SK-N-SH (cell line): ENCODE results near the gene ACIN1. TPM values are rescaled to one million over a fixed set of nuclear protein-coding genes. Genes with fewer than 3 reads are reported as not detected.

Source experiments
- CTCF ChIA-PET: fragments of 300-600, 350-600 bp; formaldehyde crosslinking; extraction: SDS; loops from one replicate; lab custom pipeline; 2021; lab: Yijun Ruan, JAX
- POLR2A ChIA-PET: fragments of 350-600 bp; sonication (Branson Sonifier 250); formaldehyde crosslinking; extraction: SDS; loops from one replicate; lab custom pipeline; 2020; ENCODE audit warnings: antibody characterized with exemption, inconsistent platforms; lab: Yijun Ruan, JAX
- DNase-seq: peaks from one replicate; pipeline ENCODE4 v3.0.0; 2012
- H2AFZ ChIP-seq: fragments of 200-600 bp; sonication (generic); 2 replicates; pipeline ENCODE4 v1.8.1; 2016; ENCODE audit warnings: antibody characterized with exemption, mild to moderate bottlenecking, low read depth
- H3F3A ChIP-seq: fragments of 200-600 bp; sonication (generic); replicated peaks from 2 replicates; pipeline ENCODE3; 2016; ENCODE audit warnings: antibody characterized with exemption, mild to moderate bottlenecking; ENCODE audit not compliant: insufficient read depth
- H3K27ac ChIP-seq, 2 experiments: fragments of 200-500 bp in 1 of 2; fragments of 200-600 bp in 1 of 2; sonication (Bioruptor generic) in 1 of 2; sonication (generic), shearing (Covaris generic) in 1 of 2; 2 replicates each; pipeline versions ENCODE4 v1.5.1 to v1.6.1; 2014 to 2016; ENCODE audit warnings: low read depth in 2 of 2, inconsistent platforms in 1 of 2, low read length in 1 of 2, mild to moderate bottlenecking in 1 of 2, mixed read lengths in 1 of 2
- H3K27me3 ChIP-seq: fragments of 200-600 bp; sonication (generic), shearing (Covaris generic); 2 replicates; pipeline ENCODE4 v1.6.1; 2016; ENCODE audit warnings: mixed run types; ENCODE audit not compliant: insufficient read depth
- H3K36me3 ChIP-seq, 2 experiments: fragments of 200-500 bp in 1 of 2; fragments of 200-600 bp in 1 of 2; sonication (Bioruptor generic) in 1 of 2; sonication (generic) in 1 of 2; replicated peaks in 1 of 2; 2 replicates each; pipeline versions ENCODE3 to v1.5.1; 2014 to 2016; ENCODE audit warnings: low read length in 1 of 2, mild to moderate bottlenecking in 1 of 2; ENCODE audit not compliant: insufficient read depth in 2 of 2, control insufficient read depth in 1 of 2
- H3K4me1 ChIP-seq, 2 experiments: fragments of 200-500 bp in 1 of 2; fragments of 200-600 bp in 1 of 2; sonication (Bioruptor generic) in 1 of 2; sonication (generic), shearing (Covaris generic) in 1 of 2; 2 replicates each; pipeline versions ENCODE4 v1.5.1 to v1.6.1; 2014 to 2016; ENCODE audit warnings: low read depth in 1 of 2, low read length in 1 of 2, mixed run types in 1 of 2; ENCODE audit not compliant: insufficient read depth in 2 of 2, control insufficient read depth in 1 of 2
- H3K4me2 ChIP-seq: fragments of 200-600 bp; sonication (generic), shearing (Covaris generic); 2 replicates; pipeline ENCODE4 v1.6.1; 2017; ENCODE audit warnings: mixed run types
- H3K4me3 ChIP-seq, 2 experiments: fragments of 200-500 bp in 1 of 2; fragments of 200-600 bp in 1 of 2; sonication (Bioruptor generic) in 1 of 2; sonication (generic), shearing (Covaris generic) in 1 of 2; 2 replicates each; pipeline versions ENCODE4 v1.5.1 to v1.8.1; 2014 to 2016; ENCODE audit warnings: low read depth in 2 of 2, inconsistent platforms in 1 of 2, low read length in 1 of 2, mild to moderate bottlenecking in 1 of 2, mixed read lengths in 1 of 2, moderate library complexity in 1 of 2
- H3K79me2 ChIP-seq: fragments of 200-600 bp; sonication (generic); 2 replicates; pipeline ENCODE4 v1.8.1; 2017; ENCODE audit warnings: mild to moderate bottlenecking; ENCODE audit not compliant: insufficient read depth
- H3K9ac ChIP-seq: fragments of 200-600 bp; sonication (generic); 2 replicates; pipeline ENCODE4 v1.6.1; 2017; ENCODE audit warnings: mixed run types
- H3K9me2 ChIP-seq: fragments of 200-600 bp; sonication (generic); 2 replicates; pipeline ENCODE4 v1.6.1; 2017; ENCODE audit warnings: mixed run types
- H3K9me3 ChIP-seq: fragments of 200-600 bp; sonication (generic); 2 replicates; pipeline ENCODE4 v1.6.1; 2017; ENCODE audit warnings: mixed run types, mild to moderate bottlenecking, moderate library complexity
- H4K20me1 ChIP-seq: fragments of 200-600 bp; sonication (generic); 2 replicates; pipeline ENCODE4 v1.6.1; 2017; ENCODE audit warnings: mild to moderate bottlenecking, mixed run types; ENCODE audit not compliant: insufficient read depth
- ELF1 ChIP-seq: IDR thresholded peaks from 2 replicates; pipeline ENCODE4 v1.4.0; 2012
- FOSL2 ChIP-seq: IDR thresholded peaks from 2 replicates; pipeline ENCODE4 v1.4.0; 2012; ENCODE audit warnings: low read depth, mild to moderate bottlenecking, moderate library complexity, borderline replicate concordance
- FOXJ3 ChIP-seq: sonication (generic); formaldehyde crosslinking; IDR thresholded peaks from 2 replicates; pipeline ENCODE4 v1.5.1; 2020; ENCODE audit warnings: mild to moderate bottlenecking, missing genetic modification reagents
- GABPA ChIP-seq: IDR thresholded peaks from 2 replicates; pipeline ENCODE4 v1.4.0; 2012; ENCODE audit warnings: low read depth, mild to moderate bottlenecking
- JUND ChIP-seq: IDR thresholded peaks from 2 replicates; pipeline ENCODE4 v1.4.0; 2012
- MXI1 ChIP-seq: IDR thresholded peaks from 2 replicates; pipeline ENCODE4 v1.6.1; 2012; ENCODE audit warnings: mild to moderate bottlenecking, low read depth, low read length, improper control_type of control experiment
- NFIC ChIP-seq: IDR thresholded peaks from 2 replicates; pipeline ENCODE4 v1.4.0; 2012; ENCODE audit warnings: borderline replicate concordance
- POLR2AphosphoS5 ChIP-seq: IDR thresholded peaks from 2 replicates; pipeline ENCODE4 v1.6.1; 2012; ENCODE audit warnings: low read depth, low read length
- RAD21 ChIP-seq: IDR thresholded peaks from 2 replicates; pipeline ENCODE4 v1.6.1; 2012; ENCODE audit warnings: mild to moderate bottlenecking, low read length
- RFX5 ChIP-seq: IDR thresholded peaks from 2 replicates; pipeline ENCODE4 v1.6.1; 2012; ENCODE audit warnings: mild to moderate bottlenecking, improper control_type of control experiment, low read length
- TAF1 ChIP-seq: IDR thresholded peaks from 2 replicates; pipeline ENCODE4 v1.6.1; 2012; ENCODE audit warnings: low read depth, mild to moderate bottlenecking, low read length, moderate library complexity, borderline replicate concordance
- TCF12 ChIP-seq: IDR thresholded peaks from 2 replicates; pipeline ENCODE4 v1.4.0; 2012
- TEAD4 ChIP-seq: IDR thresholded peaks from 2 replicates; pipeline ENCODE4 v1.4.0; 2012; ENCODE audit warnings: mild to moderate bottlenecking, borderline replicate concordance; ENCODE audit not compliant: insufficient read depth
- YY1 ChIP-seq: IDR thresholded peaks from 2 replicates; pipeline ENCODE4 v1.4.0; 2012; ENCODE audit warnings: low read depth, mild to moderate bottlenecking
- WGBS: methylation state at CpG from one replicate; pipeline ENCODE4 v1.1.6; 2017; ENCODE audit warnings: low lambda C conversion rate; 5-methylcytosine and 5-hydroxymethylcytosine counted together
- polyA plus RNA-seq, 3 experiments: library from polyadenylated mRNA; depleted of rRNA; stranded (reverse); fragments of >200 nt; gene quantifications; 2 replicates each; pipeline ENCODE4 v1.2.3, GENCODE V29; 2012
- TF ChIP-seq, protein P1 (sequence below): IDR thresholded peaks from 2 replicates; pipeline ENCODE4 v1.4.0; 2012; ENCODE audit warnings: low read depth, borderline replicate concordance
- TF ChIP-seq, protein P2 (sequence below): IDR thresholded peaks from 2 replicates; pipeline ENCODE4 v1.4.0; 2012; ENCODE audit warnings: low read depth, borderline replicate concordance
- TF ChIP-seq, protein P3 (sequence below): IDR thresholded peaks from 2 replicates; pipeline ENCODE4 v1.6.1; 2012; ENCODE audit warnings: mild to moderate bottlenecking, low read depth, low read length, moderate library complexity
- TF ChIP-seq, protein P4 (sequence below): IDR thresholded peaks from 2 replicates; pipeline ENCODE4 v1.4.0; 2012; ENCODE audit warnings: low read depth

Gene ACIN1
- polyA plus RNA-seq, 1 of the 3 experiments (the other 2 are of a cell fraction), result 159 TPM

DNA sequence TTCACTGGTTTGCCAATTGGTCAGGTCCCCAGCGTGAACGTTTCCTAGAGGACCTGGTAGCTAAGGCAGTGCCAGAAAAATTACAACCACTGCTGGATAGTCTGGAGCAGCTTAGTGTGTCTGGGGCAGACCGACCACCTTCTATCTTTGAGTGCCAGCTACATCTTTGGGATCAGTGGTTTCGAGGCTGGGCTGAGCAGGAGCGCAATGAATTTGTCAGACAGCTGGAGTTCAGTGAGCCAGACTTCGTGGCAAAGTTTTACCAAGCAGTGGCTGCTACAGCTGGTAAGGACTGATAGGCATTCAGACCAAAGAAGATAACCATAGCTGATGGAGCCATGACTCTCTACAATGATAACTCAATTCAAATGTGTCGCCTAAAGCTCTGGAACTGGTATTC lies 2.9 kb upstream of the ACIN1 start (continued):
- TF ChIP-seq NFIC (no peak), FOXJ3 (CRISPR knock-in tag) (no peak), MXI1 (no peak)
- TF ChIP-seq, protein P1, sequence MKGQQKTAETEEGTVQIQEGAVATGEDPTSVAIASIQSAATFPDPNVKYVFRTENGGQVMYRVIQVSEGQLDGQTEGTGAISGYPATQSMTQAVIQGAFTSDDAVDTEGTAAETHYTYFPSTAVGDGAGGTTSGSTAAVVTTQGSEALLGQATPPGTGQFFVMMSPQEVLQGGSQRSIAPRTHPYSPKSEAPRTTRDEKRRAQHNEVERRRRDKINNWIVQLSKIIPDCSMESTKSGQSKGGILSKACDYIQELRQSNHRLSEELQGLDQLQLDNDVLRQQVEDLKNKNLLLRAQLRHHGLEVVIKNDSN, result no peak

DNA sequence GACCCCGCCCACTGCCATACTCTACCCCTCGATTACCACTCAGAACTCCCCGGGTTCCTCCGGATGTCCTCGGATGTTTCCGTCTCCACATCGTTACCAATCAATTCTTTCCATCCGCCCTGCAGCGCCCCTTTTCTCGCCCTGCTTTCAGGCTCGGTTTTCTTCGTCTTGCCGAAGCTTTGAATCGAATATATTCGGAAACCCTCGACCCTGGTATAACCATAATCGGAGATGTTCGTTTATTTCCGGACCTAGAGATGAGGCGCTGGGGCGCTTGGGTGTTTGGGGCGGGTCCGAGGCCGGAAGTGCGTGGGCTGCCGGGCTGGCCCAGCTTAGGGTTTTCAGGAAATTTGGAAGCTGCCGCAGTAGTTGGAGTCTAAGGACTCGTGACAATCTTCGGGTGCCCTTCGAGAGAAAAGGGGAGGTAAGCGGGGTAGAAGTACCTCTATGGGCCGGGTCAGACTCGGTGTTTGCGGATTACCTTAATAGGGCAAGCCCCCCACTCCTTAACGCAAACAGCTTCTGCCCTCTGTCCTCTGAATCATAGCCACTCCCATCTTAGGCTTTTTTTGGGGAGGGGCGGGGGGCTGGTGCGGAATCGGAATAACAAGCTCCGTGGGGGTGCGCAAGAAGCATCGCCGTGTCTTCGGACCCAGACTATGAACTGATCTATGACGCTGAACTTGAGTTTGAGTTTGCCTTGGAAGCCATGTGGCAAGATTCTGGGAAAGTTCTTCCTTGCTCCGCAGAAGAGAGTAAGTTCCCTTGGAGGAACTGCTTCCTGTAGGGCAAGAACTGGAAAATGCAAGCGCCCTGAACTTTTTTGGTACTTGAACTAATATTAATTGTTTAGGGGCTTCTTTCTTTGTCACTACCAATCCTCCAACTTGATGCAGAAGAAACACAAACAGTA lies 516 bp upstream of the ACIN1 start, which contains the start of gene C14orf119:
Gene C14orf119 (plus strand): TSS at position 310 of the 913 bp plus-strand sequence. CDS start 2,154 bp downstream, outside the sequence.
- Histone ChIP-seq H3K9me3 (no peaks in the 10 kb centered on the region), H3F3A (no peaks in the 10 kb centered on the region), H3K4me1 (peaks cover 7 to 20% of the 10 kb centered on the region in 2 experiments; a peak in 3 of 4 replicates), H3K27me3 (no peaks in the 10 kb centered on the region), H3K36me3 (peaks cover 39 to 45% of the 10 kb centered on the region in 2 experiments), H2AFZ (peak within 1 kb of the TSS; percentile 75), H3K9ac (peak within 1 kb of the TSS; percentile 95), H3K27ac (peak within 1 kb of the TSS; percentile 93 to 96), H4K20me1 (peaks cover 58% of the 10 kb centered on the region), H3K79me2 (peaks cover 78% of the 10 kb centered on the region), H3K9me2 (no peaks in the 10 kb centered on the region), H3K4me2 (peak within 1 kb of the TSS; percentile 86), H3K4me3 (peak within 1 kb of the TSS; percentile 77 to 94)
- peak; percentile 97 for DNase-seq
- TF ChIP-seq FOSL2, result peak; percentile 44; the same call in 1 of the 2 replicates
- peak; percentile 69; the same call in 1 of the 2 replicates for TF ChIP-seq ELF1
- TF ChIP-seq GABPA, result peak; percentile 71
- TF ChIP-seq TAF1, result peak; percentile 78
- TF ChIP-seq MXI1, result peak; percentile 46; the same call in 1 of the 2 replicates
- no peak for TF ChIP-seq TEAD4
- no peak; the same call in 1 of the 2 replicates for TF ChIP-seq JUND
- TF ChIP-seq RAD21, result no peak
- TF ChIP-seq TCF12, result no peak
- TF ChIP-seq, protein P2, sequence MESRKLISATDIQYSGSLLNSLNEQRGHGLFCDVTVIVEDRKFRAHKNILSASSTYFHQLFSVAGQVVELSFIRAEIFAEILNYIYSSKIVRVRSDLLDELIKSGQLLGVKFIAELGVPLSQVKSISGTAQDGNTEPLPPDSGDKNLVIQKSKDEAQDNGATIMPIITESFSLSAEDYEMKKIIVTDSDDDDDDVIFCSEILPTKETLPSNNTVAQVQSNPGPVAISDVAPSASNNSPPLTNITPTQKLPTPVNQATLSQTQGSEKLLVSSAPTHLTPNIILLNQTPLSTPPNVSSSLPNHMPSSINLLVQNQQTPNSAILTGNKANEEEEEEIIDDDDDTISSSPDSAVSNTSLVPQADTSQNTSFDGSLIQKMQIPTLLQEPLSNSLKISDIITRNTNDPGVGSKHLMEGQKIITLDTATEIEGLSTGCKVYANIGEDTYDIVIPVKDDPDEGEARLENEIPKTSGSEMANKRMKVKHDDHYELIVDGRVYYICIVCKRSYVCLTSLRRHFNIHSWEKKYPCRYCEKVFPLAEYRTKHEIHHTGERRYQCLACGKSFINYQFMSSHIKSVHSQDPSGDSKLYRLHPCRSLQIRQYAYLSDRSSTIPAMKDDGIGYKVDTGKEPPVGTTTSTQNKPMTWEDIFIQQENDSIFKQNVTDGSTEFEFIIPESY, result no peak
- TF ChIP-seq, protein P3, sequence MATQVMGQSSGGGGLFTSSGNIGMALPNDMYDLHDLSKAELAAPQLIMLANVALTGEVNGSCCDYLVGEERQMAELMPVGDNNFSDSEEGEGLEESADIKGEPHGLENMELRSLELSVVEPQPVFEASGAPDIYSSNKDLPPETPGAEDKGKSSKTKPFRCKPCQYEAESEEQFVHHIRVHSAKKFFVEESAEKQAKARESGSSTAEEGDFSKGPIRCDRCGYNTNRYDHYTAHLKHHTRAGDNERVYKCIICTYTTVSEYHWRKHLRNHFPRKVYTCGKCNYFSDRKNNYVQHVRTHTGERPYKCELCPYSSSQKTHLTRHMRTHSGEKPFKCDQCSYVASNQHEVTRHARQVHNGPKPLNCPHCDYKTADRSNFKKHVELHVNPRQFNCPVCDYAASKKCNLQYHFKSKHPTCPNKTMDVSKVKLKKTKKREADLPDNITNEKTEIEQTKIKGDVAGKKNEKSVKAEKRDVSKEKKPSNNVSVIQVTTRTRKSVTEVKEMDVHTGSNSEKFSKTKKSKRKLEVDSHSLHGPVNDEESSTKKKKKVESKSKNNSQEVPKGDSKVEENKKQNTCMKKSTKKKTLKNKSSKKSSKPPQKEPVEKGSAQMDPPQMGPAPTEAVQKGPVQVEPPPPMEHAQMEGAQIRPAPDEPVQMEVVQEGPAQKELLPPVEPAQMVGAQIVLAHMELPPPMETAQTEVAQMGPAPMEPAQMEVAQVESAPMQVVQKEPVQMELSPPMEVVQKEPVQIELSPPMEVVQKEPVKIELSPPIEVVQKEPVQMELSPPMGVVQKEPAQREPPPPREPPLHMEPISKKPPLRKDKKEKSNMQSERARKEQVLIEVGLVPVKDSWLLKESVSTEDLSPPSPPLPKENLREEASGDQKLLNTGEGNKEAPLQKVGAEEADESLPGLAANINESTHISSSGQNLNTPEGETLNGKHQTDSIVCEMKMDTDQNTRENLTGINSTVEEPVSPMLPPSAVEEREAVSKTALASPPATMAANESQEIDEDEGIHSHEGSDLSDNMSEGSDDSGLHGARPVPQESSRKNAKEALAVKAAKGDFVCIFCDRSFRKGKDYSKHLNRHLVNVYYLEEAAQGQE, result 0 out of 2 replicates have a peak, but pooled peaks have one; percentile 9
- TF ChIP-seq, protein P4, sequence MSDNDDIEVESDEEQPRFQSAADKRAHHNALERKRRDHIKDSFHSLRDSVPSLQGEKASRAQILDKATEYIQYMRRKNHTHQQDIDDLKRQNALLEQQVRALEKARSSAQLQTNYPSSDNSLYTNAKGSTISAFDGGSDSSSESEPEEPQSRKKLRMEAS, result peak; percentile 56; the same call in 1 of the 2 replicates
- TF ChIP-seq POLR2AphosphoS5, result peak; percentile 88
- peak; percentile 16 for TF ChIP-seq RFX5
- TF ChIP-seq YY1, result 0 out of 2 replicates have a peak, but pooled peaks have one; percentile 57
- ChIA-PET POLR2A (interaction anchor here (0.6 to 2.1 kb wide), 15 partner anchors 12 to 467 kb away, joined by 3 to 11 read pairs (median 4); partner anchors contain the start of genes CDH24, HOMEZ, PABPN1 and PPP1R3E), CTCF (interaction anchor here (0.6 to 3.4 kb wide), 14 partner anchors 13 to 223 kb away, joined by 3 to 21 read pairs (median 4); partner anchors contain the start of gene CDH24)
- under 1% methylated on average over 40 of the region's 46 CpGs for WGBS
